ENCODE data around the gene COX6A2.

Gene COX6A2

DNA sequence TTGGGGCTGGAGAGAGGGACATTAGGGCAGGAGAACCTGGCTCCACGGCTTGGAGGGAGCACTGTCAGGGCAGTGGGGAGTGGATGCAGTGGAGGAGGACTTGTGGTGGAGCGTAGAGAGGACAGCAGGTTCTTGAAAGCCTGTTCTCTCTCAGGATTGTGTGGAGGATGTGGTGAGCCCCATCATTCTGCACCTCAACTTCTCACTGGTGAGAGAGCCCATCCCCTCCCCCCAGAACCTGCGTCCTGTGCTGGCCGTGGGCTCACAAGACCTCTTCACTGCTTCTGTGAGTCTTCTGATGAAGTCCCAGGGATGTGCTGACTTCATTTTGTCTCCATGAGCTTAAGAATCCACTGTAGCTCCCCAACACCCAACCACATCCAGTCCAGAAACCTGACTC, 13.5 kb downstream of the COX6A2 start:
- Histone ChIP-seq H4K20me1 (ENCODE audit: low read depth, low read length) (no peaks in the 10 kb centered on the region), H3K9me2 (replicated peaks; ENCODE audit: insufficient read depth, low read length) (no peaks in the 10 kb centered on the region), H3K27ac (ENCODE audit: low read depth, low read length) (no peak overlapping the region), H2AFZ (ENCODE audit: low read depth, low read length, severe bottlenecking) (no peak overlapping the region), H3K9me3 (ENCODE audit: insufficient read depth, low read length) (no peaks in the 10 kb centered on the region), H3K27me3 (ENCODE audit: low read length) (no peaks in the 10 kb centered on the region), H3F3A (ENCODE audit: insufficient read depth) (no peaks in the 10 kb centered on the region), H3K9ac (ENCODE audit: low read length) (no peak overlapping the region), H3K4me3 (ENCODE audit: insufficient read depth, low read length, poor library complexity, severe bottlenecking) (no peak overlapping the region), H3K79me2 (ENCODE audit: insufficient read depth, low read length) (no peaks in the 10 kb centered on the region), H3K36me3 (ENCODE audit: low read length) (no peaks in the 10 kb centered on the region), H3K4me2 (ENCODE audit: low read depth, low read length, poor library complexity, severe bottlenecking) (no peak overlapping the region)
- TF ChIP-seq, protein P1, sequence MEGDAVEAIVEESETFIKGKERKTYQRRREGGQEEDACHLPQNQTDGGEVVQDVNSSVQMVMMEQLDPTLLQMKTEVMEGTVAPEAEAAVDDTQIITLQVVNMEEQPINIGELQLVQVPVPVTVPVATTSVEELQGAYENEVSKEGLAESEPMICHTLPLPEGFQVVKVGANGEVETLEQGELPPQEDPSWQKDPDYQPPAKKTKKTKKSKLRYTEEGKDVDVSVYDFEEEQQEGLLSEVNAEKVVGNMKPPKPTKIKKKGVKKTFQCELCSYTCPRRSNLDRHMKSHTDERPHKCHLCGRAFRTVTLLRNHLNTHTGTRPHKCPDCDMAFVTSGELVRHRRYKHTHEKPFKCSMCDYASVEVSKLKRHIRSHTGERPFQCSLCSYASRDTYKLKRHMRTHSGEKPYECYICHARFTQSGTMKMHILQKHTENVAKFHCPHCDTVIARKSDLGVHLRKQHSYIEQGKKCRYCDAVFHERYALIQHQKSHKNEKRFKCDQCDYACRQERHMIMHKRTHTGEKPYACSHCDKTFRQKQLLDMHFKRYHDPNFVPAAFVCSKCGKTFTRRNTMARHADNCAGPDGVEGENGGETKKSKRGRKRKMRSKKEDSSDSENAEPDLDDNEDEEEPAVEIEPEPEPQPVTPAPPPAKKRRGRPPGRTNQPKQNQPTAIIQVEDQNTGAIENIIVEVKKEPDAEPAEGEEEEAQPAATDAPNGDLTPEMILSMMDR (IDR thresholded peaks at IDR 0.05; ENCODE audit: insufficient read depth, low read length, poor library complexity, severe bottlenecking), result no peak
- no peak for TF ChIP-seq EZH2phosphoT487 (conservative IDR thresholded peaks at IDR 0.05; ENCODE audit: low read length)

DNA sequence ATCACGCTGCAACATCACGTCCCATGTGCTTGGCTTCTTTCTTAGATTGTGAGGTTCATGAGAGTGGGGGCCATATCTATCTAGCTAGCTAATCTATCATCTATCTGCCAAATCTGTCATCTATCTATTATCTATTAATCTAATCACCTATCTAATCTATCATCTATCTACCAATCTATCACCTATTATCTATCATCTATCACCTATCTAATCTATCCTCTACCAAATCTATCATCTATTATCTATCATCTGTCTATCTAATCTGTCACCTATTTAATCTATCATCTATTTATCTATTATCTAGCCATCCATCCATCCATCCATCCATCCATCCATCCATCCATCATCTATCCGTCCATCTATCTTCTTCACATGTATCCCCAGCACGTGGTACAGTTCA, 14.2 kb downstream of the COX6A2 start:
- TF ChIP-seq, protein P1 (IDR thresholded peaks at IDR 0.05; ENCODE audit: insufficient read depth, low read length, poor library complexity, severe bottlenecking), result no peak
- TF ChIP-seq EZH2phosphoT487 (conservative IDR thresholded peaks at IDR 0.05; ENCODE audit: low read length), result no peak
- Histone ChIP-seq H3K9ac (ENCODE audit: low read length) (no peak overlapping the region), H3K9me2 (replicated peaks; ENCODE audit: insufficient read depth, low read length) (no peaks in the 10 kb centered on the region)

DNA sequence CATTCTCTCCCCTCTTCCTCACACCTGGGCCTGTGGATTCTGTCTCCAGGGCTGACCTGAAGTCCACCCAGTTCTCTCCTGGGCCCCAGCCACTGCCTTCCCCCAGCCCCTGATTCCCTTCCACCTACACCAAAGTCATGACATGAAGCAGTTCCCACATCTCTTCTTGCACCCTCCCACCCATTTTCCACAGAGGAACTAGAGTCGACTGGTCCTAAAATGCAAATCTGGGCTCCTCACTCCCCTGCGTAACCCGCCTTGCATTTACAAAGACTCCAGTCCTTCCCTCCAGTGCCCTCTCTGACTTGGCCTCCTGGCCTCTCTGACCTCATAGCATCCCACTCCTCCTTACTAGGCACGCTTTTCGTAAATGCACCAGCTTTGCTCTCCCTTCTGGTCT, 14.8 kb downstream of the COX6A2 start:
- H2AFZ ChIP-seq (ENCODE audit: low read depth, low read length, severe bottlenecking), result no peak overlapping the region
- no peaks in the 10 kb centered on the region for H3K27me3 ChIP-seq (ENCODE audit: low read length)
- H3K9me2 ChIP-seq (replicated peaks; ENCODE audit: insufficient read depth, low read length), result no peaks in the 10 kb centered on the region

More for the DNA sequence above, 14.2 kb downstream of the COX6A2 start:
- Histone ChIP-seq H3K27me3 (ENCODE audit: low read length) (no peaks in the 10 kb centered on the region), H3K36me3 (ENCODE audit: low read length) (no peaks in the 10 kb centered on the region), H3K4me3 (ENCODE audit: insufficient read depth, low read length, poor library complexity, severe bottlenecking) (no peak overlapping the region), H3K27ac (ENCODE audit: low read depth, low read length) (no peak overlapping the region), H3K4me2 (ENCODE audit: low read depth, low read length, poor library complexity, severe bottlenecking) (no peak overlapping the region), H2AFZ (ENCODE audit: low read depth, low read length, severe bottlenecking) (no peak overlapping the region), H3K9me3 (ENCODE audit: insufficient read depth, low read length) (no peaks in the 10 kb centered on the region), H3F3A (ENCODE audit: insufficient read depth) (no peaks in the 10 kb centered on the region), H3K79me2 (ENCODE audit: insufficient read depth, low read length) (no peaks in the 10 kb centered on the region), H4K20me1 (ENCODE audit: low read depth, low read length) (no peaks in the 10 kb centered on the region)

More for the DNA sequence above, 14.8 kb downstream of the COX6A2 start:
- no peak overlapping the region for H3K9ac ChIP-seq (ENCODE audit: low read length)
- no peak overlapping the region for H3K4me3 ChIP-seq (ENCODE audit: insufficient read depth, low read length, poor library complexity, severe bottlenecking)
- no peak overlapping the region for H3K27ac ChIP-seq (ENCODE audit: low read depth, low read length)
- no peaks in the 10 kb centered on the region for H3K36me3 ChIP-seq (ENCODE audit: low read length)
- no peaks in the 10 kb centered on the region for H3K9me3 ChIP-seq (ENCODE audit: insufficient read depth, low read length)
- H3K79me2 ChIP-seq (ENCODE audit: insufficient read depth, low read length), result no peaks in the 10 kb centered on the region
- H3K4me2 ChIP-seq (ENCODE audit: low read depth, low read length, poor library complexity, severe bottlenecking), result no peak overlapping the region
- TF ChIP-seq, protein P1 (IDR thresholded peaks at IDR 0.05; ENCODE audit: insufficient read depth, low read length, poor library complexity, severe bottlenecking), result no peak
- no peak for TF ChIP-seq EZH2phosphoT487 (conservative IDR thresholded peaks at IDR 0.05; ENCODE audit: low read length)
- H3F3A ChIP-seq (ENCODE audit: insufficient read depth), result no peaks in the 10 kb centered on the region
- no peaks in the 10 kb centered on the region for H4K20me1 ChIP-seq (ENCODE audit: low read depth, low read length)
